GM18508 (cell line): ENCODE results near the gene RELL1.
A peak's percentile ranks its signal among the peaks of the same experiment; 100 is the strongest.
"Not testable (repeated sequence)": the region's sequence is repeated elsewhere in the genome, so short reads cannot be mapped to it uniquely, and the experiment has no call there.

Source experiments
- ATAC-seq: cut with Tn5 transposase; IDR thresholded peaks from one replicate; pipeline ENCODE4 v1.9.1; 2021; ENCODE audit warnings: moderate number of reproducible peaks; ENCODE audit not compliant: insufficient read depth, unreplicated experiment

The RELL1 gene

DNA sequence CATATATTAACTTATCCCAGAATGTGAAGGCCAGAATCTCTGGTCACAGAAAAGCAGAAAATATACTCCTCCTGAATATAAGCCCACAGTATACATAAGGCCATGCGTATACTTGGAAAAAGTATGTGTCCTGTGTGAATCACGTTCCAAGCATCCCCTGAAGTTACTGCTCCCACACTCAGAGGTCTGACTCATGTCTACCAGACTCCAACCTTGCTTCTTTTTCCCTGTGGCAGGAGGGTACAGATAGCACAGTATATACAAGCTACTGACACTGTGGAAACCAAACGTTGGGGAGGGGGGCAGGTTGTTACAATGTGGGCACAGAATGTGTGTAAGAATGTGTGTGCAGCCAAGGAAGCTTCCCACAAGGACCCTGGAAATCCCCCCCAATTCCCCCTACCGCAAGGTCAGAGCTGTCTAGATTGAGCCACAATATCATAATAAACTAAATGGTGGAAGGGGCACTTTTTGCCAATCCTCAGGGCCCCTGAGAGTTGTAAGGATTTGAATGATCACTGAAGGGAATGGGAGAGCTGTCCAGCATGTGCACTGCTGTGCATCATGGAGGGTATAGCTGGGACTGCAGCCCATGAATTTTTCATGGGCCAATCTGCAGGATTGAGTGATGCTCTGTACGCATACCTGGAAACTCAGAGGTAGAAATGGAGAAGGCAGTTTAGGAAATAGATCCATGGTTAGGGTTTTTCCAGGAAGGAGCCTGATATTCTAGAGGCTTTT, 7.4 kb upstream of the RELL1 start:
- no peak for ATAC-seq

DNA sequence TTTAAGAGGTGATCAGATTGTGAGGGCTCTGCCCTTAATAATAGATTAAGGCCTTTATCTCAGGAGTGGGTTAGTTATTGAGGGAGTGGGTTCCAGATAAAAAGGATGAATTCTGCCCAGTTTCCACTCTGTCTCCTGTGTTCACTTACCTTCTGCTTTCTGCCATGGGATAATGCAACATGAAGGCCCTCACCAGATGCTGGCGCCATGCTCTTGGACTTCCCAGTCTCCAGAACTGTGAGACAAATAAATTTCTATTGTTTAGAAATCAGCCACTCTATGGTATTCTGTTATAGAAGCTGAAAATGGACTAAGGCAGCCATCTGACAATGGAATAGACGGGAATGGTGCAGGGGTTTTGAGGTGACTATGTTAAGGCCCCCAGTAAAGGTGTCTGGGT, 6.9 kb upstream of the RELL1 start:
- no peak for ATAC-seq

DNA sequence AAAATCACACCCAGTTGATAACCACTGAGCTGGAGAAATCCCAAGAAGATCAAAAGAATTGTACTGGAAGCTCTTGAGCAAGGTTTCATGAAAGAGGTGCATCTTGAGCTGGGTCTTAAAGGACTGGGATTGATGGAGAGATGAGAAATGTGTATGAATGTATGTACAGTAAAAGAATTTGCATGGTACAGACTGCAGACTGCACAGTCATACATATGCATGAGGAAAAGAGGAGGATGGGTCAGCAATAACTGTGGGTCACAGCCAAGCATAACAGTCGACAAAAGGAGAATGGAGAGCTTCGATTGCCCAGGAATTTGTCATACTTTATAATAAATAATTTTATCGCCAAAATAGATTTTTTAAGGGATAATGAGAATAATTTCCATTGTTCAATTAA, 4.8 kb upstream of the RELL1 start:
- ATAC-seq = no peak

DNA sequence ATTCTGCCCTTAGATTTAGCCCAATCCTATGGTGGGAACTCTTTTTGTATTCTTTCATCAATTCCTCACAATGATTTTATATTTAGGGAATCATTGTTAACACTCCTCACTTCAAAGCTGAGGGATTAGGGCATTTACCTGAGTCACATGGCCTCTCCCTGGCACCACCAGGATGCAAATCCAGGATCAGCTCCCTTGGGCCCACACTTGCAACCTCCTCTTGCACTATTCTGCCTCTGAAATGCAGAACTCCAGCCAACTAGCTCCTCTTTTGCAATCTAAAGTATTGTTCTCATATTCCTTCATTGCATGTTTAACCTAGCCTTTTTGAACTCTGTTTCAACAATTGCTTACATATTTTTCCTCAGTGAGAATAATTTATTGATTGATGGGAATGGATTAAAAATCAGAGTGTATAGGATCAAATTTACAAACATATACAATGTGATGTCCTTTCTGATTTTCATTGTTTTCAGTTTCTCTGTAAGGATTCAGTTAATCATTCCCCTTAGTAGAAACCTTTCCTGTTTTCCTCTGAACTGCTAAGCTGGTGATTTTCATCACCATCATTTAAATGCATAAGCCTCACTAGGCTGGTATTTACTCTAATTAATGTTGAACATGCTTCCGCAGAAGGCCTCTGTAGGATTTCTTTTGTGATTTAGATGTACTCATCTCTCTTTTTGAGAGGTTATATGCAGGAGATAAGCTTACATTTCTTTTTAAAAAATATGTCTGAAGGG, 3.3 kb upstream of the RELL1 start:
- no peak for ATAC-seq

DNA sequence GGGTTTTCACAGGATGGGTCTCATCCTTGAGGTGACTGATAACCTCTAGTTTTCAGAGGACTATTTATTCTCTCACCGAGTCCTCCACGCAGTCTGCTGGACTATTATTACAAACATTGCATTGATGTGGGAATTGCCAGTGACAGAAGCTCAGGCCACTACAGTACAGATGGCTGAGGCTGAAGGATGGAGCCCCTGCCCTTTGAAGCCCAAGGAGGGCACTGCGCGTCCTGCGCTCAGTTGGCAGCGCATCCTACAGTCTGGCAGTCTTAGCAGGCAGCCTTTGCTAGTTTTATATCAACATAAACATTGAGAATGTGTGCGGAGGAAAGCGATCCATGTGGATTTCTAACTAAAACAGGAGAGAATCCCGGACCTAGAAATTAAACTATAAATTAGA, 1.5 kb upstream of the RELL1 start:
- ATAC-seq = no peak

DNA sequence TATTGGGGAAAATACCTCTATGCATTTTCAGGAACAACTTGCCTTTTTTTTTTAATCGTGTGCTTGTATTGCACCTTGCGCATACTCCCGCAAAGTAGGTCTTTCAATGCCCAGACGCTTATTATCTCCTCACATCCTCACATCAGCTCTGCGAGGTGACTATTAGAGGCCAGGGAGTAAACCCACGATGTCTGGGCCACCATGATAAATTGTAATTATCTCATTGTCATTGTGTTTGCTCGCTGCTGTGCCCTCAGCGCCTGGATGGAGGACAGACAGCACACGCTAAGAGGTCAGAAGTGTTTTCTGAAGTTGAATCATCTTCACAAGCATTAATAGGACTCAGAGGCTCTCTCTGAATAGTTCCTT, 1.0 kb upstream of the RELL1 start:
- ATAC-seq = no peak

DNA sequence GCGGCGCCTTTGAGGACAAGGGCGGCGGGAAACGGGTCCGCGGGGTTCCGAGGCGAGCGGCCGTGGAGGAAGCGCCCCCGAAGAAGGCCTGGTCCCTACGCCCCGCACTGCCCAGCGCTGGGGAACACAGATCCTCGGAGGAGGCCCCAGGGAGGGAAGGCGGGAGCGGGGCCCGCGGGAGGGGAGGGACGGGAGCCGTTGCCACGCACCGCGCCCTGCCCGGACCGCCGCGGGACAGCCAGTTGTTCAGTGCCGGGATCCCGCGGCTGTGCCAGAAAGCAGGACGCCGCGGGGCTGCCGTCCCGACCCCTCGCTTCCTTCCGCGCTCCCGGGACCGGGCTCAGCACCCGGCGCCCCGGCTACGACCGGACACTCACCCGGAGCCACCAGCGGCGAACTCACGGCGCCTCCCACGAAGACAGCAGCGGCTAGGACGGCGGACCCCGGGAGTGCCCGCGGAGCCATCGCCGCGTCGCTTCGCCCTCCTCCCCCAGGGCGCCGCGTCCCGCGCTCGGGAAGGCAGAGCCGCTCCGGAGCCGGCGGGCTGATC, 278 bp downstream of the RELL1 start:
- peak; percentile 2 for ATAC-seq

DNA sequence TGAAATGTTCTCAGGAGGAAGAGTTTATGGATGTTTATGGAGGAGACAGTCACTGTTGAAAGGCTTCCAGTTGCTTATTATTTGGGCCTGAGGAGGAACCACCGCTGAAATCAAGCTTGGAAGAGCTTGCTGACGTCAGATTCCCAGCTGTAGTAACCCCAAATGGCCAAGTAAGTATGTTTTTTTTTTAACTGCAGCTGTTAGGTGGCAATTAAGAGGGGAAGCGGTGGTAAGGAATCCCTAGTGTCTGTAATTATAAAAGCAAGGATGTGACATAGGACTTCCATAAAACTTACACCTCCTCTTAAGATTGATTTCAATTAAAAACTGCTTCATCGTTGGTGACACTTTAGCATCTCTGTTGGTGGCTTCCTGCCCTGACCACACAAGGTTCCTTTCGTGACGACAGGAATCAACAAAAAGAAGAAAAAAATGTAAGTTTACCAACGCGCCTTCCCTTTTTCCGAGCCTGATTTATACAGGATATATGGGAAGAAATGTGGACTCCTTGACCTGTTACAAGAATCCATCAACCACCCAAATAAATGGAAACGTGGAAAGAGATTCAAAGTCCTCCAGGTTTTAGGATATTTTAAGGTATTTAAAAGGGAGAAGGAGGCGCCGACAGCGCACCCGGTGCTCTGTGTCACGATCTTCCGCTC, 884 bp downstream of the RELL1 start:
- ATAC-seq = no peak

DNA sequence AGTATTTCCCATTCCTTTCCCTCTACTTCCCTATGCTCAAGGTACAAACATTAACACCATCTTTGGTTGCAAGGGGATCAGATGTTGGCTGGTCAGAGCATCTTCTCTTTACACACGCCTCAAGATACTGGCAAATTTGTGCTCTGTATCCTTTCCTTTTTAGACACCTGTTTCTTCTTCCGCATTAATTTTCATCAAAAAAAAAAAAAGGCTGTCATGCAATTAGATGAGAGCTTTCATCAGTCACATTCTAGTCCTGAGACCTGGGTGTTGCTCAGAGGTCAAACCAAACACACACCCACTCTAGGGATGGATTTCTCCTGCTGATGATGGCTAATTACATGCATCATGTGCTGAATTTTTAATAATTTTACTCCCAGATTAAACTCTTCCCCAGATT, 2.0 kb downstream of the RELL1 start:
- no peak for ATAC-seq

DNA sequence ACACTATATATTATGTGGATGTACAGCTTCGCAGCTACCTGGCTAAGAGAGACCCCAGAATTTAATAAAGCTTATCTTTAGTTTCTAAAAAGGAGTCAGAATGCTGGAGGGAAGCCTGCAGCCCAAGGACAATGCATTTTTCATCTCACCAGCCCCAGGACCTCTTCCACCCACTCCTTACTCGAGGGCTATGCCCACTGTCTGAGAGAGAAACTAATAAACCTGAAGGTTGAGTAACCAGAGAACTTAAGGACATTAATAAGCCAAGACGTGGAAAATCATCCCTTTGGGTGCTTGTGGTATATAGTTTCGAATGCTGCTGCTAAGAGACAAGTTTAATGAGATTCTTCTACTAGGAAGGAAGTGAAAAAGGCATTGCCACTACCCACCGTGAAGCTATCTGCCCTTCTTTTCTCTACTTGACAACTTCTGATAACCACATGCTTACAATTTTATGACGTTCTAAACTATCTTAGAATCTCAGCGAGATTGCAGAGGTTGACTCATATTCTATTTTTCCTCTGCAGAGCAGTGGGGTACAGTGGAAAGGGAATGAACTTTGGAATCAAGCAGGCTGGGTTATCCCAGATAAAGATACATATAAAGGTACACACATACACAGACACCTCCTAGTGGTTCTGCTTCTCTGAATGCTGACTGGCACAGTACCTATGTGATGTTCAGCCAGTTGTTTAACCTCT, 3.3 kb downstream of the RELL1 start:
- ATAC-seq = peak; percentile 43

DNA sequence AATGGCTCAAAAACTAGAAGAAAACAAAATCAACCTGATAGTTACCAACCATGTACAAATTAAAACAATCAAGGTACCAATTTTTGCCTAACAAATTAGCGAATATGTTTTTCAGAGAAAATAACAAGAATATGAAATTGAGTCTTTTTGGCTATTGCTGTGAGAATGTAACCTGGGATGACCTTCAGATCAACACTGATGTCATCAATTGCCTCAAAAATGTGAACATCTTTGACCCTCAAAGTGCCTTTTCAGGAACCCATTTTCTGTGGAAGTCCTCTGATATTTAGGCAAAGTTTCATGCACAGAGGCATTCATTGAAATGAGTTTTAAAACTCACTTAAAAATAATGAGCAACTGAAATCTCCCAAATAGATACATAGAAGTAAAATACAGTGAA, 6.1 kb downstream of the RELL1 start:
- no peak for ATAC-seq

DNA sequence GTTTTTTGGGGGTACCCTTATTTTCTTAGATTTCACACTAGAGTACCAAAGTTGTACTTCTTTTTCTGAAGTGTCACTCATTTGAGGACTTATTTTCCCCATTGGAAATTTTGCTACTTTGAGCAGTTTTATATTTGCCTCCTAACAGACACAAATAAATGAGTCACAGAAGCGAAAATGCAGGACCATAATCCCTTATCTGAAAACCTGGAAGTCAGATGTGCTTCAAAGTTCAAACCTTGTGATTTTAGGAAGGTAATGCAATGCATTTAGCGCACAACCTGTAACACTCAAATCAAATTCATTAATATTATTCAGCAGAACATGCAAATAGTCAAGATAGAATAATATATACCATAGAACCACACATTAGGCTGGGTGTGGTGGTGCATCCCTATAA, 6.9 kb downstream of the RELL1 start:
- no peak for ATAC-seq

DNA sequence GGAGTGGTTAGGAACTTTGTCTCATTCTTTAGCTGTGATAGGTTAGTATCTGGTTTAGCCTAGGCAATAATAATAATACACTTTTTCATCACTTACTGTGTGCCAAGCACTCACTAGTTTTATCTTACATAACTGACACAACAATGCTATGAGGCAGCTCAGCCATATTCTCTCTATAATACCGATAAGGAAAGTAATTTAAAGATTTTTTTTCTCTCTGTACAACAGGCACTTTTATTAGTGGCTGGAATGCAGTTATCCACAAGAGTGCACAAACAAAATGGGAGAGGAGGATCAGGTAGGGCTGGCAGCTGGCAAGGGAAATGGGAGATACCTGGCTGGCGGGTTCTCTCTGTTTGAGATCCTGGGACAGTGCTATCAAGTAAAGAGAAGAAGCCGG, 7.6 kb downstream of the RELL1 start:
- no peak for ATAC-seq

DNA sequence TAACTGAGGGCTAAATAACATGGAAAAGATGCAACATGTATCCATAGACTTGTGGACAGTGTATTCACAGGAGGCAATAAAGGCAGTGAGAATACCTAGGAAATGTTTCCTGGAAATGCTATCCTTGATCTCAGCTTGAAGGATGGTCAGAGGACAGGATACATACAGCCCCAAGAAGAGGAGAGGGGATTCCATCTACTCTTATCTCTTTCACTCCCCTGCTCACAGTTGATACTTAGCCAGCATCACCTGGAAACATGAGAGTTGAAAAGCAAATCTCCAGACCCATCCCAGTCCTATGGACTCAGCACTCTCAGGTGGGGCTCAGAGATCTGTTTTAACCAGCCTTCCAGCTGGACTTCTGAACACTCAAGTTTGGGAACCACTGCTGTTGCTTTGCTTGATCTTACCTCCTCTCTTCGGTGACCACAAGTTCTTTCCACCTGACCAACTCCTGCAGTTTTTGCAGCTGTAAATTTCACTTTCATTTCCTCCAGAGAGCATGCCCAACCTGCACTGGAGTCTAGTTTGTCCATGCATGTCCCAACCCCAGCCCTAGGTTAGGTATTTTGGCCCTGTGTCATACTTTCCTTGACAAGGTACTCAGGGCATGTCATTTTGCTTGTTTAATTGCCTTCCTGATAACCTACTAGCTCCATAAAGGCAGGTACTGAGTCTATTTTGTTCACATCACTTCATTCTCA, 10.4 kb downstream of the RELL1 start:
- ATAC-seq = peak; percentile 88

DNA sequence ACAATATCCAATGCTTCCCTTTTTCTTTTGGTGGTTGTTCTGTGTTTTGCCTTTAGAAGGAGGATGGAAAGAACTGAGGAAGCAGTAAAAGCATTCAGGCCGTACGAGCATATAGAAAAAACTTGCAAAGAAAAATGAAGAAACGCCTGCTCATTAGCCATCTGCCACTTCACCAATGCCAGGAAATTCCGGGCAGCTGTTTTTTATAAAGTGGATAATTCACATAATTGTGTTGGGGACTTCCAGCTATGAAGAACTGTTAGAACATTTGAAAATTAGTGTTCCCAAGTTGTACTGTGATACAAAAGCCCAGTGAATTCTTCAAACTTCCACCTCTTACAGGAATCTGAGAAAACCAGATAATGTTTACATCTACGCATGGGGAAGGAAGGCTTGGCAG, 11.7 kb downstream of the RELL1 start:
- no peak for ATAC-seq

DNA sequence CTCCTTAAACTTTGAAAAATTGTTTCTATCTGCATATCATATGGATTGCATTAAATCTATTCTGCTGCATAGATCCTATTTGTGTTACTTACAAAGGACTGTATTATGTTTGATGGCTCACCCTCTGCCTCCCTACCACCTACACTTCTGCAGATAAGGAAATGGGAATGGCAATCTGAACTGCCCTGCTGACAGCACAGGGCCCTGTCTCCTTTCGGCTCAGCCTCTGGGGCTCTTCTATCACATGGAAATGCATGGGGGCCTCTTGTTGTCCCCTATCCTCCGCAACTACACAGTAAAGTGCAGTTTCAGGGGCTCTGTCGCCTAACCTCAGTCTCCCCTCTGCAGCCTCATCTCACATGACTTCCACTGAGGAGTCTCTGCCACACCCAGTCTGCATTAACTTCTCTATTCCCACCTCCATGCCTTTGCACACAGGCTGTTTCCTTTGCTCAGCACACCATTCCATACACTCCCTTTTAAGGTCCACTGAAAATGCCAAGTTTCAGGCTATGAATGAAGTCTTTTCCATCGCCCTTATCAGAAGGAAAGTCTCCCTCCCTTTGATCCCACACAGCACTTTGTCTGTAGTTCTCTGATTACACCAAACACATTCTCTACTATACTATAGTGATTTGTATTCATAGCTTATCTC, 12.5 kb downstream of the RELL1 start:
- no peak for ATAC-seq

DNA sequence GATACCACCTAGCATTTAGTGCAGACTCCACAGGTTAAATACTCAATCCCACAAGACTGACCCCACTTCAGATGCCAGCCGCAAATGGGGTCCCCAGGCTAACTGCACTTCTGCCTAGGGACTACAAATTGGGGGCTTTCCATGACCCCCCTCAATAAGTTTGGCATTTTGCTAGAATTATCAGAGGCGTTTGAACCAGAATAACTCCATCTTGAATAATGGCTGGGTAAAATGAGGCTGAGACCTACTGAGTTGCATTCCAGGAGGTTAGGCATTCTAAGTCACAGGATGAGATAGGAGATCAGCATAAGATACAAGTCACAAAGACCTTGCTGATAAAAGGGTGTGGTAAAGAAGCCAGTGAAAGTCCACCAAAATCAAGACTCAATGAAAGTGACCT, 15.1 kb downstream of the RELL1 start:
- ATAC-seq = no peak

DNA sequence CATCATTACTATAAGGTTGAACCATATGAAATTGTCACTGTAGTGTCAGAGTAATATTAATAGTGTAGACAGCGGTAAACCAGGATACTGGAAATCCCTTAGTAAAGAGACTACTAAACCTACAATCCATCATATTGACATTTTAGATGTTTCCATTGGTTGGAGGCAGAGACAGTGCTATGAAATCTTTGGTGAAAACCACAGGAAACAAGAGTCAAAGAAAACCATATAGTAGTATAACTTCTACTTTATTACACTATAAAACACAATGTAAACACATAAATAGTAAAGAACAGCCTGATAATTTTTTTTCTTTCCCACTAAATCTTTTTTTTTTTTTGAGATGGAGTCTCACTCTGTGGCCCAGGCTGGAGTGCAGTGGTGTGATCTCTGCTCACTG, 15.9 kb downstream of the RELL1 start:
- no peak for ATAC-seq

DNA sequence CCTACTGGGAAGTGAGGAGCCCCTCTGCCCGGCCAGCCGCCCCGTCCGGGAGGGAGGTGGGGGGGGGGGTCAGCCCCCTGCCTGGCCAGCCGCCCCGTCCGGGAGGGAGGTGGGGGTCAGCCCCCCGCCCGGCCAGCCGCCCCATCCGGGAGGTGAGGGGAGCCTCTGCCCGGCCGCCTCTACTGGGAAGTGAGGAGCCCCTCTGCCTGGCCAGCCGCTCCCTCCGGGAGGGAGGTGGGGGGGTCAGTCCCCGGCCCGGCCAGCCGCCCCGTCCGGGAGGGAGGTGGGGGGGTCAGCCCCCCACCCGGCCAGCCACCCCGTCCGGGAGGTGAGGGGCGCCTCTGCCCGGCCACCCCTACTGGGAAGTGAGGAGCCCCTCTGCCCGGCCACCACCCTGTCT, 17.1 kb downstream of the RELL1 start:
- ATAC-seq = not testable (repeated sequence)
